Measurements from ENCODE around the gene LEF1. TPM values are rescaled to one million over a fixed set of nuclear protein-coding genes. Genes with fewer than 3 reads are reported as not detected.

The LEF1 gene
- total and polyA plus RNA-seq, 2 donors (not counting 1 experiment from before 2014, with no cell fraction given) = 1.8 to 2.6 TPM

DNA sequence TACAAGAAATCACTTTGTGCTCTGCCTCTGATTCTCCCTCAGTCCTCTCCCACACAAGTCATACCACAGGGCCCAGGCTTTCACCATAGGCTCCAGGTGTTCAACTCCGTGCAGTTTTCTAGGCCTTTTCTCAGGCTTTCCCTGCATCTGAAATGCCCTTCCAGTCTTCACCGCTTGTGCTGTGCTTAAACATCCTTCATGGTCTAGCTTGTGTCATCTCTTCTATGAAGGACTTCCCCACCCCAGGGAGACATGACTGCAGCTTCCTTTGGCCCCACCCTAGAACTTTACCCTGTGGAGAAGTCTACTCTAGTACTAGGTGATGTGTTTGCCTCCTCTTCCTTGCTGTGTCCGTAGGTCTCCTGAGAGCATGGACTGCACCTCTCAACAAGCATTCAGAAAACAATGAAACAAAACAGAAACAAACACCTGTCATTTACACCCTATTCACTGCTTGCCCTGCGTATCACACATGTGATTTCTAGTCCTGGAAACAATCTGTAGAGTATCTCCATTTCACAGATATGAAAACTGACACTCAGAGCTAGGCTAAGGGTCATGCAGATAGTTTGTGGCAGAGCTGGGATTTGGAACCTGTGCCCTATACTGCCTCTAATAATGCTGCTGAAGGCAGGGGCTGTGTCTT, 22.7 kb upstream of the LEF1 start:
- no peak overlapping the region for H3K27ac ChIP-seq (ENCODE audit: insufficient read depth, low read length)
- H3K4me3 ChIP-seq (replicated peaks in 1 of 4; ENCODE audit: control extremely low read depth in 1 of 4, insufficient read depth in 1 of 4, low read depth in 3 of 4, low read length in 4 of 4) = no peak overlapping the region
- H3K4me1 ChIP-seq (ENCODE audit: control insufficient read depth, extremely low read depth, insufficient read depth, low read length) = no peaks in the 10 kb centered on the region
- no peak overlapping the region for H3K9ac ChIP-seq (ENCODE audit: insufficient read depth, low read length)
- TF ChIP-seq, protein P1, sequence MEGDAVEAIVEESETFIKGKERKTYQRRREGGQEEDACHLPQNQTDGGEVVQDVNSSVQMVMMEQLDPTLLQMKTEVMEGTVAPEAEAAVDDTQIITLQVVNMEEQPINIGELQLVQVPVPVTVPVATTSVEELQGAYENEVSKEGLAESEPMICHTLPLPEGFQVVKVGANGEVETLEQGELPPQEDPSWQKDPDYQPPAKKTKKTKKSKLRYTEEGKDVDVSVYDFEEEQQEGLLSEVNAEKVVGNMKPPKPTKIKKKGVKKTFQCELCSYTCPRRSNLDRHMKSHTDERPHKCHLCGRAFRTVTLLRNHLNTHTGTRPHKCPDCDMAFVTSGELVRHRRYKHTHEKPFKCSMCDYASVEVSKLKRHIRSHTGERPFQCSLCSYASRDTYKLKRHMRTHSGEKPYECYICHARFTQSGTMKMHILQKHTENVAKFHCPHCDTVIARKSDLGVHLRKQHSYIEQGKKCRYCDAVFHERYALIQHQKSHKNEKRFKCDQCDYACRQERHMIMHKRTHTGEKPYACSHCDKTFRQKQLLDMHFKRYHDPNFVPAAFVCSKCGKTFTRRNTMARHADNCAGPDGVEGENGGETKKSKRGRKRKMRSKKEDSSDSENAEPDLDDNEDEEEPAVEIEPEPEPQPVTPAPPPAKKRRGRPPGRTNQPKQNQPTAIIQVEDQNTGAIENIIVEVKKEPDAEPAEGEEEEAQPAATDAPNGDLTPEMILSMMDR (conservative IDR thresholded peaks at IDR 0.05 in 1 of 2, IDR thresholded peaks at IDR 0.05 in 1 of 2; ENCODE audit: low read depth in 1 of 2, low read length in 2 of 2) = no peak
- TF ChIP-seq EZH2 (IDR thresholded peaks at IDR 0.05; ENCODE audit: low read length, missing control alignments) = no peak
- no peaks in the 10 kb centered on the region for H3K27me3 ChIP-seq (ENCODE audit: control insufficient read depth, insufficient read depth, low read length)
- H3K36me3 ChIP-seq (ENCODE audit: control insufficient read depth, insufficient read depth, low read length) = no peaks in the 10 kb centered on the region
- H3K79me2 ChIP-seq (ENCODE audit: control insufficient read depth, insufficient read depth, low read length) = no peaks in the 10 kb centered on the region
- no peaks in the 10 kb centered on the region for H4K20me1 ChIP-seq (ENCODE audit: control insufficient read depth, extremely low read depth, insufficient read depth, low read length)
- no peak overlapping the region for H2AFZ ChIP-seq (ENCODE audit: low read length)
- no peak overlapping the region for H3K4me2 ChIP-seq (ENCODE audit: extremely low read depth, insufficient read depth, low read length)
- H3K9me3 ChIP-seq (ENCODE audit: control insufficient read depth, insufficient read depth, low read depth, low read length) = no peaks in the 10 kb centered on the region
- DNase-seq (ENCODE audit: low read depth in 2 of 2) = no peak

DNA sequence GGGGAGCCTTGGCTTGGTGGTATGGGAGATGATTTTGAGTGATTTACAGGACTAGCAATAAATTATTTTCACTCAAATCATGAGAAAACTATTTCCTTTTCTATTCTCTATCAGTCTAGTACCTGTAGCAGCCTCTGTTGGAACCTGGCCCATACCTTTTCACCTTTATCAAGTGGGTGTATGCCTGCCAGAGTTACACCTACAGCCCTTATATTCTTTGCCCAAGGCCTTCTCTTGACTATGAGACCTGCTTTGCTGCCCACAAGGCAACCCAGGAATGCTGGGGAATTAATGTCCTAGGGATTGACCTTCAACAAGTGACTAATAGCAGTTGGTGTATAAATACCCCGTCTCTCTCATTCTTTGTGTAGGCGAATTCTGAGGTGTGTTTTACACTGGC, 20.0 kb upstream of the LEF1 start:
- H4K20me1 ChIP-seq (ENCODE audit: control insufficient read depth, extremely low read depth, insufficient read depth, low read length) = no peaks in the 10 kb centered on the region
- no peak for DNase-seq (ENCODE audit: low read depth in 2 of 2)
- no peaks in the 10 kb centered on the region for H3K79me2 ChIP-seq (ENCODE audit: control insufficient read depth, insufficient read depth, low read length)
- H3K4me3 ChIP-seq (replicated peaks in 1 of 4; ENCODE audit: control extremely low read depth in 1 of 4, insufficient read depth in 1 of 4, low read depth in 3 of 4, low read length in 4 of 4) = no peak overlapping the region
- H3K27me3 ChIP-seq (ENCODE audit: control insufficient read depth, insufficient read depth, low read length) = no peaks in the 10 kb centered on the region
- no peaks in the 10 kb centered on the region for H3K4me1 ChIP-seq (ENCODE audit: control insufficient read depth, extremely low read depth, insufficient read depth, low read length)
- H3K9me3 ChIP-seq (ENCODE audit: control insufficient read depth, insufficient read depth, low read depth, low read length) = no peaks in the 10 kb centered on the region
- H3K36me3 ChIP-seq (ENCODE audit: control insufficient read depth, insufficient read depth, low read length) = no peaks in the 10 kb centered on the region
- TF ChIP-seq EZH2 (IDR thresholded peaks at IDR 0.05; ENCODE audit: low read length, missing control alignments) = no peak
- TF ChIP-seq, protein P1 (conservative IDR thresholded peaks at IDR 0.05 in 1 of 2, IDR thresholded peaks at IDR 0.05 in 1 of 2; ENCODE audit: low read depth in 1 of 2, low read length in 2 of 2) = no peak
- no peak overlapping the region for H3K9ac ChIP-seq (ENCODE audit: insufficient read depth, low read length)
- H3K4me2 ChIP-seq (ENCODE audit: extremely low read depth, insufficient read depth, low read length) = no peak overlapping the region
- H3K27ac ChIP-seq (ENCODE audit: insufficient read depth, low read length) = no peak overlapping the region
- no peak overlapping the region for H2AFZ ChIP-seq (ENCODE audit: low read length)

DNA sequence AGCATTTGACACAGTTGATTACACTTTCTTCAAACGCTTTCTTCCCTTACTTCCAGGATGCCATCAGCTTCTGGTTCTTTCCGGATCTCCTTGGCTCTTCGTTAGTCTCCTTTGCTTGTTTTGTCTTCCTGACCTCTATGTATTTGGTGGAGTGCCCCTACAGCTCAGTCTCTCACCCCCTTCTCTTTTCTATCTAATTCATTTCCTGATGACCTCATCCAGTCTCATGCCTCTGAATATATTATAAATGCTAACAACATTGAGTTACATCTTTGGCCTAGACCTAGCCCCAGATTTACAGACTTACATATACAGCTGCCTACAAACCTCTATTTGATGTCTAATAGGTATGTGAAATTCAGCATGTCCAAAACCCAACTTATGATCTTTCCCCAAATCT, 16.5 kb upstream of the LEF1 start:
- no peak overlapping the region for H2AFZ ChIP-seq (ENCODE audit: low read length)

More for the DNA sequence above, 16.5 kb upstream of the LEF1 start:
- TF ChIP-seq, protein P1 (conservative IDR thresholded peaks at IDR 0.05 in 1 of 2, IDR thresholded peaks at IDR 0.05 in 1 of 2; ENCODE audit: low read depth in 1 of 2, low read length in 2 of 2) = no peak
- TF ChIP-seq EZH2 (IDR thresholded peaks at IDR 0.05; ENCODE audit: low read length, missing control alignments) = no peak
- H4K20me1 ChIP-seq (ENCODE audit: control insufficient read depth, extremely low read depth, insufficient read depth, low read length) = no peaks in the 10 kb centered on the region
- no peaks in the 10 kb centered on the region for H3K36me3 ChIP-seq (ENCODE audit: control insufficient read depth, insufficient read depth, low read length)
- H3K27me3 ChIP-seq (ENCODE audit: control insufficient read depth, insufficient read depth, low read length) = no peaks in the 10 kb centered on the region
- H3K9me3 ChIP-seq (ENCODE audit: control insufficient read depth, insufficient read depth, low read depth, low read length) = no peaks in the 10 kb centered on the region
- no peak overlapping the region for H3K27ac ChIP-seq (ENCODE audit: insufficient read depth, low read length)
- H3K9ac ChIP-seq (ENCODE audit: insufficient read depth, low read length) = no peak overlapping the region
- H3K4me1 ChIP-seq (ENCODE audit: control insufficient read depth, extremely low read depth, insufficient read depth, low read length) = no peaks in the 10 kb centered on the region
- DNase-seq (ENCODE audit: low read depth in 2 of 2) = no peak
- no peaks in the 10 kb centered on the region for H3K79me2 ChIP-seq (ENCODE audit: control insufficient read depth, insufficient read depth, low read length)
- no peak overlapping the region for H3K4me2 ChIP-seq (ENCODE audit: extremely low read depth, insufficient read depth, low read length)
- H3K4me3 ChIP-seq (replicated peaks in 1 of 4; ENCODE audit: control extremely low read depth in 1 of 4, insufficient read depth in 1 of 4, low read depth in 3 of 4, low read length in 4 of 4) = no peak overlapping the region
